NCI-H69 (cell line): ENCODE results near the gene UNC119B.

Experiments
- DNase-seq: peaks from one replicate; lab custom pipeline; 2025; lab: John Stamatoyannopoulos, UW

Gene UNC119B

GRCh38 chr12:120767071-120768024, 57.1 kb downstream of the UNC119B start:
- DNase-seq: no peak

GRCh38 chr12:120771097-120771496, 60.8 kb downstream of the UNC119B start:
- no peak for DNase-seq
